Left ventricle myocardium inferior (tissue), 1 donor: Measurements from ENCODE around the gene NKAIN2. TPM values are rescaled to one million over a fixed set of nuclear protein-coding genes. Genes with fewer than 3 reads are reported as not detected.
"Not testable (repeated sequence)": the region's sequence is repeated elsewhere in the genome, so short reads cannot be mapped to it uniquely, and the experiment has no call there.

ENCODE experiments used
- DNase-seq: peaks from one replicate; pipeline ENCODE4 v3.0.0-alpha.2; 2020
- H3K27ac ChIP-seq: fragments of 200-600 bp; replicated peaks from 2 replicates; pipeline ENCODE4 v1.8.0; 2021
- H3K27me3 ChIP-seq: fragments of 200-600 bp; 2 replicates; pipeline ENCODE4 v1.8.0; 2021; ENCODE audit warnings: low read depth
- H3K36me3 ChIP-seq: fragments of 200-600 bp; 2 replicates; pipeline ENCODE4 v1.8.0; 2021
- H3K4me1 ChIP-seq: fragments of 200-600 bp; 2 replicates; pipeline ENCODE4 v1.8.0; 2021
- H3K4me3 ChIP-seq: fragments of 200-600 bp; 2 replicates; pipeline ENCODE4 v1.8.0; 2021; ENCODE audit warnings: mild to moderate bottlenecking, moderate library complexity
- H3K9me3 ChIP-seq: fragments of 200-600 bp; replicated peaks from 2 replicates; pipeline ENCODE4 v1.8.0; 2021
- intact Hi-C: fragments of 100-400 bp; cut with micrococcal nuclease; formaldehyde crosslinking; loops from one replicate; pipeline ENCODE4 v1.11.0; 2022
- total RNA-seq: library from RNA; stranded (reverse); fragmentation: NEBNext Ultra II Directional; extraction: Animal tissue kit (Norgen Biotek cat#: 25700); gene quantifications from one replicate; pipeline ENCODE4 v1.2.1, GENCODE V29; 2021
- TF ChIP-seq, protein P1 (sequence below): fragments of 200-600 bp; IDR thresholded peaks from 2 replicates; pipeline ENCODE4 v1.8.0; 2021; ENCODE audit warnings: antibody characterized with exemption, mild to moderate bottlenecking, borderline replicate concordance
- donor health status: DM: no; HTN: yes; CAD: no; lungs with severe emphysema.

Gene NKAIN2
- total RNA-seq, 1 donor from 2014 or later = 0.22 TPM

DNA sequence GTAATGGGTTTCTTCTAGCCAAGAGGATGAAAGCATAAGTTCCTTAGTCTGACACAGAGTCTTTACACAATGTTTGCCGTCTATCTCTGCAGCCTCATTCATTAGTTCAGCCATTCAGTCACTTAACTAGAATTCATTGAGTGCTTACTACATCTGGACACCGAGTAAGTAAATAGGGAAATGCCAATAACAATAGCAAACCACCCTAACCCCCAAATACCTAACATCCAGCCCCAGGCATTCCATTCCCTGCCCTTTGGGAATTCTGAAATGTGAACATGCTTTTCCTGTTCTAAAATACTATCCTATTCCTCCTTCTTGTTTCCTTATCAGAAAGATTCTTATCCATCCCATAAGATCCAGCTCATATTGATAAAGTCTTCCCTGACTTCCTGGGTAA, 881.0 kb downstream of the NKAIN2 start:
- no peak overlapping the region for H3K4me3 ChIP-seq
- no peak overlapping the region for H3K27ac ChIP-seq
- DNase-seq = no peak
- peaks cover 15% of the 10 kb centered on the region for H3K9me3 ChIP-seq
- intact Hi-C loops = no loop called here
- H3K36me3 ChIP-seq = no peaks in the 10 kb centered on the region
- no peaks in the 10 kb centered on the region for H3K4me1 ChIP-seq
- no peaks in the 10 kb centered on the region for H3K27me3 ChIP-seq
- TF ChIP-seq, protein P1, sequence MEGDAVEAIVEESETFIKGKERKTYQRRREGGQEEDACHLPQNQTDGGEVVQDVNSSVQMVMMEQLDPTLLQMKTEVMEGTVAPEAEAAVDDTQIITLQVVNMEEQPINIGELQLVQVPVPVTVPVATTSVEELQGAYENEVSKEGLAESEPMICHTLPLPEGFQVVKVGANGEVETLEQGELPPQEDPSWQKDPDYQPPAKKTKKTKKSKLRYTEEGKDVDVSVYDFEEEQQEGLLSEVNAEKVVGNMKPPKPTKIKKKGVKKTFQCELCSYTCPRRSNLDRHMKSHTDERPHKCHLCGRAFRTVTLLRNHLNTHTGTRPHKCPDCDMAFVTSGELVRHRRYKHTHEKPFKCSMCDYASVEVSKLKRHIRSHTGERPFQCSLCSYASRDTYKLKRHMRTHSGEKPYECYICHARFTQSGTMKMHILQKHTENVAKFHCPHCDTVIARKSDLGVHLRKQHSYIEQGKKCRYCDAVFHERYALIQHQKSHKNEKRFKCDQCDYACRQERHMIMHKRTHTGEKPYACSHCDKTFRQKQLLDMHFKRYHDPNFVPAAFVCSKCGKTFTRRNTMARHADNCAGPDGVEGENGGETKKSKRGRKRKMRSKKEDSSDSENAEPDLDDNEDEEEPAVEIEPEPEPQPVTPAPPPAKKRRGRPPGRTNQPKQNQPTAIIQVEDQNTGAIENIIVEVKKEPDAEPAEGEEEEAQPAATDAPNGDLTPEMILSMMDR = no peak

- no peak for DNase-seq
- no peaks in the 10 kb centered on the region for H3K27me3 ChIP-seq
- H3K36me3 ChIP-seq = no peaks in the 10 kb centered on the region
- H3K9me3 ChIP-seq = peaks cover 8% of the 10 kb centered on the region
- intact Hi-C loops = no loop called here
- H3K4me1 ChIP-seq = no peaks in the 10 kb centered on the region
- TF ChIP-seq, protein P1 = no peak
- no peak overlapping the region for H3K27ac ChIP-seq
- H3K4me3 ChIP-seq = no peak overlapping the region
Observed at GRCh38 chr6:124688369-124688768, 884.7 kb downstream of the NKAIN2 start.

DNA sequence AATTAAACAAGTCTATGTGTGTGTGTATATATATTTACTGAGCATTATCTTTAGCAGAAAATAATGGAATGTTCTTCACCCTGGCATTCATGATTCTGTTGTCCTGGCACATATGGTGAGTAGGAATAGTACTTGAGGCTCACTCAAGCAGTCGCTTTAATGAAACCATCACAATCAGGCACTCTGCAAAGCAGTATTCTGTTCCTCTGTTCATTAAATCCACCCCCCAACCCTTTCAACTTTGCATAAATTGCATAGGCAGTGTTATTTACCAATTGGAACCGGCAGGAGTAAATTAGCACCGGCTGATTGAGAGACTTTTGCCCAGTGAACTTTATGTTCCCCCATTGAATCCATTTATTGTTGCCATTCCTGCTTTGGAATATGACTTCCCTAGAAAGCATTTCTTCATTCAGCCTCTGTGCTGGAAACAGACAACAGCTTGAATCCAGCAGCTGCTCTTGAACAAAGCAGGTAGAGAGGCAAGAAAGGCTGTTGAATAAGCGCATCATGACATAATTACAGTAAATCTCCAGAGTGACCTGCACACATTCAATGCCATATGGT, 890.6 kb downstream of the NKAIN2 start:
- H3K27ac ChIP-seq = no peak overlapping the region
- TF ChIP-seq, protein P1 = no peak
- no peaks in the 10 kb centered on the region for H3K27me3 ChIP-seq
- intact Hi-C loops = no loop called here
- DNase-seq = no peak
- H3K4me1 ChIP-seq = no peaks in the 10 kb centered on the region
- H3K4me3 ChIP-seq = no peak overlapping the region
- H3K9me3 ChIP-seq = no peaks in the 10 kb centered on the region
- no peaks in the 10 kb centered on the region for H3K36me3 ChIP-seq

DNA sequence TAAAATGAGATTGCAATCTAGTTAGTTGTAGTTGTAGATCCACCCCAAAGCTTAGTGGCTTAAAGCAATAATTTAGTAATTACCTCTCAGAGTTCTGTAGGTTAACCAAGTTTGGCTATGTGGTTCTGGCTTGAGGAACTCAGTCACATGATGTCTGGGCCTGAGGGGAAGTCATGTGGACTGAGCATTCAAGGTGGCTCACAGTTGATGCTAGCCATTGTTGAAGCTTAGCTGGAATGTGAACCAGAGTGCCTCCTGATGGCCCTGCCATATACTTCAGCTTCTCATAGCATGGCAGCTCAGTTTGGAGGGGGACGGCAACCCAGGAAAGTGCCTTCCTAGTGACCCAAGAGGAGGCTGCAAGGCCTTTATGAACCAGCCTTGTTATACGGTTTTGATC, 895.4 kb downstream of the NKAIN2 start:
- H3K27me3 ChIP-seq = no peaks in the 10 kb centered on the region
- TF ChIP-seq, protein P1 = no peak
- no peak overlapping the region for H3K4me3 ChIP-seq
- no peaks in the 10 kb centered on the region for H3K4me1 ChIP-seq
- no peaks in the 10 kb centered on the region for H3K36me3 ChIP-seq
- no peaks in the 10 kb centered on the region for H3K9me3 ChIP-seq
- DNase-seq = no peak
- H3K27ac ChIP-seq = no peak overlapping the region
- intact Hi-C loops = no loop called here

DNA sequence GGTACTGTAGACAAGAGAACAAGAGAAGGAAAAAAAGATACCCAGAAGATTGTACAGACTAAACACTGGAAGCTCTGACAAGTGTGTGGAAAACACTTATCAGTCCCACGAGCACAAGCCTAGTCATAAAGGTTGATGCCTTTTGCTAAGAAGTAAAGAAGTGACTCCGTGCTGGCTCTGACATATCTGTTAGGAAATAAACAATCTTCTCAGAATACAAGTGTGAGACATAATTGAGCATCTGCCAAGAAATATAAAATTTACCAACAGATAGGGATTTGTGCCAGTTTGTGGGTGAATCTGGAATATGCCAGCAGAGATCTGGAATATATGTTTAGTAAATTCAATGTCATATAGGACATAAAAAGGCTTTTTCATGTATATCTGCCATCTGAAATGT, 899.9 kb downstream of the NKAIN2 start:
- H3K27me3 ChIP-seq = no peaks in the 10 kb centered on the region
- TF ChIP-seq, protein P1 = no peak

GRCh38 chr6:124712532-124712931, 908.9 kb downstream of the NKAIN2 start:
- H3K27me3 ChIP-seq, H3K4me1 ChIP-seq, intact Hi-C loops, H3K27ac ChIP-seq, H3K9me3 ChIP-seq, H3K36me3 ChIP-seq, H3K4me3 ChIP-seq, DNase-seq: not testable (repeated sequence)

More for the DNA sequence above, 899.9 kb downstream of the NKAIN2 start:
- intact Hi-C loops = no loop called here
- no peak overlapping the region for H3K4me3 ChIP-seq
- no peaks in the 10 kb centered on the region for H3K4me1 ChIP-seq
- no peak overlapping the region for H3K27ac ChIP-seq
- H3K9me3 ChIP-seq = no peaks in the 10 kb centered on the region
- DNase-seq = no peak
- no peaks in the 10 kb centered on the region for H3K36me3 ChIP-seq
